Cortex of kidney (tissue), 1 donor: ENCODE data around the gene E4F1.

Source experiments
- DNase-seq: peaks from one replicate; lab custom pipeline; 2025; lab: John Stamatoyannopoulos, UW

The E4F1 gene

GRCh38 chr16:2206420-2206779 is 17.0 kb upstream of the E4F1 start:
- no peak for DNase-seq

GRCh38 chr16:2206780-2207433 is 16.5 kb upstream of the E4F1 start:
- DNase-seq, result no peak

GRCh38 chr16:2207872-2208271 is 15.5 kb upstream of the E4F1 start:
- no peak for DNase-seq

GRCh38 chr16:2208308-2208707 is 15.1 kb upstream of the E4F1 start:
- no peak for DNase-seq

- no peak for DNase-seq
Observed at GRCh38 chr16:2208772-2209171, 14.6 kb upstream of the E4F1 start.

DNA sequence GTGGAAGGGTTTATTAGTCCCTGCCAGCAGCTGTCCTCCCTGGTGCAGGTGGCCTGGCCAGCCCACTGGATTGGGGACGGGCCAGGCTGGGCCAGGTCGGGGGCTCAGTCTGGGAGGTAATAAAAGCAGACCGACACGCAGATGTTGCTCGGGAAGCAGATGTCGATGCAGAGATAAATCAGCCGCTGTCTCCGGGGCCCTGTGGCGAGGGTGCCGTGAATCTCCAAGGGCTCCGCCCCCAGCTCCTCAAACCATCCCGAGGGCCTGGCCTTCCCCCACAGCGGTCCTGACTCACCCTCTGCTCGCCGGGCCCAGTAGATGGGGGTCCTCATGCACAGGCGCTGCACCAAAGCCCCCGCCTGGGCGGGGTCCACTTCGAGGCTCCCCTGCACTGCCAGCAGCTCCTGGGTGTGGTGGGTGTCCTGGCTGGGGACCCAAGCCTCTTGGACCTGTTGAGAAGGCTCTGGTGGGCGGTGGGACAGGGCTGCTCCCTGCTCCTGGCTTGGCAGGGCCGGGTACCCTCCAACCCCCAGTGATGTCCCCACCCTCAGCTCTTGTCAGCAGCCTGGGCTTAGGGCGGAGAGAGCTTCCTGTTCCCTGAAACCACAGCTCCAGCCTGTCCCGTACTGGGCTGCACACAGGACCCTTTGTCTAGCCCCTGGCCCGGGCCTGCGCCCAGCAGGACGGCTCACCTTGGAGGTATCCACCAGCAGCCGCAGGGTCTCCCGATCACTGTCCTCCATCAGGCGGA is 14.0 kb upstream of the E4F1 start:
- DNase-seq, result no peak

DNA sequence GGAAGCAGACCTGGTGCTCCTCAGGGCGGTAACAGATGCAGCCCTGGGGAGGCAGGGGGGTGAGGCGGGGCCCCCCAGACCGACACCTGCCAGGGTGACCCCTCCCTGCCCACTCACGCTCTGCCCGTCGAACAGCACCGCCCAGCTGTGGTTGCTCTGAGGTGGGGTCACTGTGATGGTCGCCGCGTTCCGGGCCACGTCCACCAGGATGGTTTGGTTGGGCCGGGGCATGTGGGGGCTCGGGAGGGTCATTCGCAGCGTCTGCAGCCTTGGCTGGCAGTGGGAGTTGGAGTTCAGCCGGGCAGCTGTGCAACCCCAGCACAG is 13.4 kb upstream of the E4F1 start:
- DNase-seq, result no peak

DNA sequence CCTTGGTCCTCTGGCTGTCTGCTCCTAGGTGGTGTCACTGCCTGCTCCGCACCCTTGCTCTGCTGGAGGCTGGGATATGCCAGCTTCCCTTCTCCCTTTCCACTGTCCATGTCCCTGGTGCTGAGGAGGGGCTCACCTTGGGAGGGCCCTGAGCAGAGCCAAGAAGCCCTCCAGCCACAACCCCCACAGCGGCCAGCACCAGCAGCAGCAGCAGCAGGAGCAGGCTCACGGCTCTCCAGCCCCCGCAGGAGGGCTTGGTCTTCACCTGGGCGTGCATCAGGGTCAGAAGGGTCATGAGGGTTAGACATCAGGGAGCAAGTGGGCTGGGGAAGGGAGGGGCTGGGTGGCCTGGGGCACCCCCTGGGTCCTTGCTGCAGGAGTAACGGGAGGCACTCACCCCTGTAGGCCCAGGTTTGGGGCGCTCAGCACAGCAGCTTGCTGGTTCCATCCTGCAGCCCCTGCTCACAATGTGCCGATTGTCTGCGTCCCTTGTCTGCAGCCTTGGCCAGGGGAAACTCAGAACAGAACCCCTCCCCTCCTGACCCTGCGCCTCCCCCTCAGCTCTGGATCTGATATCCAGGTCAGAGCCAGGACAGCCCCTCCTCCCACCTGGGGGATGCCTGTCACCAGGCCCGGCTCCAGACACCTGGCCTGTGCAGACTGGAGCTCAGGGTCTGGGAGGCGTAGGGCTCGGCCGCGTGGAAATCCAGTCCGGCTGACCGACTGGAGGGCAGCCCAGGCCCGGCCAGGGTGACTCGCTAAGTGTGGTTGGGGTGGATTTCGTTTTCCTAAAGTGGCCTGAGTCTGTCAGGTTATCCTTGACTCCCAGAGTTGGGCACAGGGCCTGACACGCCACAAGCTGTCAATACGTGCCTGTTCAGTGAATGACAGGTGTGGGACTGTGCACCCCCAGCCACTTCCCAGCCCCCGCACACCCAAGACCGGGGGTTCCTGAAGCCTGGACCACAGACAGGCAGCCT is 12.7 kb upstream of the E4F1 start, which contains the start of gene BRICD5:
Gene BRICD5 (minus strand): TSS at position 478 of the 980 bp plus-strand sequence. CDS start 30 bp downstream, at position 448.
- DNase-seq, result no peak

- no peak for DNase-seq
Observed at GRCh38 chr16:2211923-2212347, 11.5 kb upstream of the E4F1 start.

- no peak for DNase-seq
Observed at GRCh38 chr16:2212362-2213324, 10.7 kb upstream of the E4F1 start.

DNA sequence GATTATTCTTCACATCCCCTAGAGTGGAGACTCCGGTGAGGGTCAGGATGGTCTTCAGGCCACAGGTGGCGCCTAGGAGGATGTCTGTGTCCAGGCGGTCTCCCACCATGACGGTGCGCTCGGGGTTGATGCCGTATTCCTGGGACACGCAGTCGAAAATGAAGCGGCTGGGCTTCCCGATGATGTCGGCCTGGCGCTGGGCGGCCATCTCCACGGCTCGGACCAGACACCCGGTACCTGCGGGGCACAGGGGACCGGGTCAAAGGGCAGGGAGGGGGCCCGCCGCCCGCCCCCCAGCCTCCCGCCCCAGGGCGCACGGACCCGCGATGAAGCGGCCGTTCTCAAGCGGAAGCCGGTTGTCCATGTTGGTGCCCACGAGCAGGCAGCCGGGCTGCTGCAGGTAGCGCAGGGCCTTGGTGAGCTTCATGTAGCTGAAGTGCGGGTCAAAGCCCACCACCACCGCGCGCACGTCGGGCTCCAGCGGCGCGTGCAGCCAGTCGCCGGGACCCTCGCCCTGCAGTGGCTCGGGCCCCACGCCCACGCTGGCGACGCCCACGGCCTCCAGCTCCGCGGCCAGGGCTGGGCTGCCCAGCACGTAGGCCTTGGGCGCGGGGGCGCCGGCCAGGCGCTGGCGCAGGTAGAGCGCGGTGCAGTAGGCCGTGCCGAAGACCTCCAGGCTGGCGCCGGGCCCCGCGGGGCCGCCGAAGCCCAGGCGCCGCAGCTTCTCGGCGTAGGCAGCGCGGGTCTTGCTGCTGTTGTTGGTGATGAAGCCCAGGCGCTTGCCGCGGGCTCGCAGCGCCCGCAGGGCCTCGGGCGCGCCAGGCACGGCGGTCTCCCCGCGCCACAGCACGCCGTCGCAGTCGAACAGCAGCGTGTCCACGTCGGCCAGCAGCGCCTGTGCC is 9.3 kb upstream of the E4F1 start:
- no peak for DNase-seq

- no peak for DNase-seq
Observed at GRCh38 chr16:2214719-2214968, 8.7 kb upstream of the E4F1 start, which contains the start of gene PGP. TSS of gene PGP (minus strand) at chr16:2214840. CDS start at chr16:2214777, 63 bp downstream.

DNA sequence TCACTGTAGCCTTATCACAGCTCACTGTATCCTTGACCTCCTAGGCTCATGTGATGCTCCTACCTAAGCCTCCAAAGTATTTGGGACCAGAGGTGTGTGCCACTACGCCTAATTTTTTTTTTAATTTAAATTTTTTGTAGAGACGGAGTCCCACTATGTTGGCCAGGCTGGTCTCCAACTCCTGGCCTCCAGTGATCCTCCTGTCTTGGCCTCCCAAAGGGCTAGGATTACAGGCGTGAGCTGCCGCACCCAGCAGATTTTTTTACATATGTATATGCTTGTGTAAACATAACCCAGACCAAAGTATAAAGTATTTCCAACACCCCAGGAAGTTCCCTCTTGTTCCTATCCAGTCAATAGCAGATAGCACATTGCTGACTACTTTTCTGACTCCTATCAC is 7.1 kb upstream of the E4F1 start:
- DNase-seq, result no peak

DNA sequence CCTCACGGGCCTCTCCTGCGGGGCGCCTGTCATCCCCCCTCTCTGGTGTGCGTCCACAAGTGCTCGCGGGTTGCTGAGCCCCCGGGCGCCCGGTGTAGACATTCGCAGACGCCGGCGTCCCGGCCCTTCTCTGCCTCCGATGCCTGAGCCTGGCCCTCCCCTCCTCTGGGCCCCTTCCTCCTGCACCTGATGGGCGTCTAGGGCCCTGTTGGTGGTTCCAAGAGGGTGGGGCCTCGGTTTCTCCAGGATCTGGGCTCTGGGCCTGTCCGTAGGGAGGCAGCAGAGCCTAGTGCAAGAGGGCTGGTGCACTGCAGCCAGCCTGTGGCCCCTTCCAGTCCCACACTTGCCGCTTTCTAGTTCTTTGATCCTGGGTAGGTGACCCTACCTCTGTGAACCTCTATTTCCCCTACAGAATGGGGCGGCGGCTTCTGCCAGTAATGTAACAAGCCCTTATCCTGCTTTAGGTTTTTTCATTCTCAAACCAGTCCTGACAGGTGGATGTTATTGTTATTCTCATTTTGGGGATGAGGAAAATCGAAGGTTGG is 623 bp downstream of the E4F1 start:
- no peak for DNase-seq

DNA sequence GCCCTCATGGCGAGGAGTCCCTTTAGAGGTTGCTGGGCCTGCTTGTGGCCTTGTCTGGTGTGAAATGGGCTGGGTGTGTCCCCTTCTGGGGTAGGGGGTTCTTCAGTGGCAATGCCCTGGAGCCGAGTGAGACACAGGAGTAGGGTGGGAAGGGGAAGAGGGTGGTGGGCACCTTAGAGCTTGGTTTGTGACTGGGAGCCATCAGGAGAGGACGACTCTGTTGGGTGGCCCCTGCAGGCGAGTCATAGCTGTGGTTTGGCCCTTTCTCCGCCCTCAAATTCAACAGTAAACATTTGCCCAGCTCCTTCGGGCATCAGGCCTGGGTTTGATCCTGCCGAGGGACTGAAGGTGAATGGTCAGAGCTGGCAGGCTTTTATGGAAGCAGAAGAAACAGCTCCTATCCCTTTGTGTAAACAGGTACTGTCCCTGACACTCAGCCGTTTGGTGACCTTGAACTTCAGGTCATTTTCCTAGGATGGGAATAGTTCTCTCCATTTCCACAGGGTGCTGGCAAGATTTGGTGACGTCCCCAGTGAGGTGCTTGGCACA is 2.9 kb downstream of the E4F1 start:
- DNase-seq, result no peak

GRCh38 chr16:2226918-2227317 is 3.5 kb downstream of the E4F1 start:
- no peak for DNase-seq

DNA sequence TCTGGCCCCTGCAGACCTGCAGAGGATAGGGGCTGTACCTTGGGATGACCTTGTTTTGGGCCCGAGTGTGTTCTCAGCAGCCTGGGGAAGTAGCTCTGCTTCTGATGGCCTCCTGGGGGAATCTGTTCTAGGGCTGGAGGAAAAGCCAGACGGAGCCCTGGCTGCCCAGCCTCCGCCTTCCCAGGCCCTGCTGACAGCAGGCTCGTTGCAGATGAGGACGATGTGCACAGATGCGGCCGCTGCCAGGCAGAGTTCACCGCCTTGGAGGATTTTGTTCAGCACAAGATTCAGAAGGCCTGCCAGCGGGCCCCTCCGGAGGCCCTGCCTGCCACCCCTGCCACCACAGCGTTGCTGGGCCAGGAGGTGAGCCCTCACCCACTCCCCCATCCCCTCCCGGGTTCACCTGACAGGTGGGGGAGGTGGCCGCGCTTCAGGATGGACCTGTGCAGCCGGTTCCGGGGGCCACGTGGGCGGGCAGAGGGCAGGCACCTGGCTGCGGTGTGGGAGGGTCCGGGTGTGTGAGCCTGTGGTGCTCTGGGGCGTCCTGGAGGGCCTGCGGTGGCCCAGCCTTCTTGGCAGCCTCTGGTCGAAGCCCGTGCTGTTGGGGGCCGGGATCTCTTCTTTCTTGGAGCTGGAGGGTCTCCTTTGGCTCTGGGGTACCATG is 4.9 kb downstream of the E4F1 start:
- no peak for DNase-seq

DNA sequence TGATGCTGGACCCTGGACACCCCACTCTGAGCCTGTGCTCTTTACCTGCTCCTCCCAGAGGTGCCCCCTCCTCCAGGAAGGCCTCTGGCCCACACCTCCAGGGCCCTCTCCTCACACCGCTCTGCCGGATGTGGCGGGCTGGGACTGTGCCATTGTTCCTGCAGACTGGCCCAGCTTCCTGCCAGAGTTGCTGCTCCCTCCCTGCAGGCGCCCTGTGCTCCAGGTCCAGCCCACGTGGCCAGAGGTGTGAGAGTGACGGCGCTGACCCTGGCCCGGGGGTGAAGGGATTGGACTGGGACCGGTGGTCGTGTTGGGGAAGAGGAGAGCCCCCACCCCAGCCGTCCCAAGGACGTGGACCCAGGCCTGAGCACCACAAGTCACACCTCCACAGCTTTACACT is 5.7 kb downstream of the E4F1 start:
- DNase-seq, result no peak

DNA sequence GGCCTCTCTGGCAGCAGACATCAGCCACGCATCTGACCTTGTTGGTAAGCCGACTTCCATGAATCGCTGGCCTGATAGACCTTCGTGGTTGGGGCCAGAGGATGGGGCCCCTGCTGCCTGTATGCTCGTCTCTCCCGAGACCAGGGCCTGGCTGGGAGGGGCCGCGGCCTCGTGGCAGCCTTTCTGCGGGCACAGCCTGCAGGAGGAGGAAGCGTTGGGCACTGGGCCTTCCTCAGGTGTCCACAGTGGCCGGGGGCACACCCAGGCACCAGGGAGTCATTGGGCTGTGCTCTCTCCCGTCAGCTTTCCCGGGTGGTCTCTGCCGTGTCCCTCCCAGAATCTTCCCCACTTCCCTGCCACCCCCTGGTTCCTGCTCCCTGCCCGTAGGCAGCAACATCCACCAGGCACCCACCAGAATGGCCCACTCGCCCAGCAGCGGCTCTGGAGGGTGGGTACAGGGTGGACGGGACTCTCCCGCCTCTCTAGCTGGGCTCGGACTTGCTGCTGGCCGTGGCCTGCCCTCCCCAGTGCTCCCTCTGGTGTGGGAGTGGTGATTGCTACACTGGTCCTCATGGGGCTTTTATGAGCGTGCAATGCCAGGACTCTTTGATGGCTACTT is 6.3 kb downstream of the E4F1 start:
- DNase-seq, result no peak
